ENCODE data around the gene GABBR2.

GABBR2 gene

GRCh38 chr9:98342098-98342819, 366.5 kb downstream of the GABBR2 start:
- TF ChIP-seq POLR2AphosphoS5 (IDR thresholded peaks at IDR 0.05; ENCODE audit: low read depth, low read length) (no peak), TAF1 (IDR thresholded peaks at IDR 0.05; ENCODE audit: borderline replicate concordance, low read depth, low read length) (no peak), POLR2A (IDR thresholded peaks at IDR 0.05; ENCODE audit: low read depth, low read length) (no peak)
- DNase-seq (ENCODE audit: insufficient read length) (no peak), FAIRE-seq (no peak)

GRCh38 chr9:98341157-98342097, 367.3 kb downstream of the GABBR2 start:
- TF ChIP-seq POLR2A (IDR thresholded peaks at IDR 0.05; ENCODE audit: low read depth, low read length) (no peak), TAF1 (IDR thresholded peaks at IDR 0.05; ENCODE audit: borderline replicate concordance, low read depth, low read length) (no peak), POLR2AphosphoS5 (IDR thresholded peaks at IDR 0.05; ENCODE audit: low read depth, low read length) (no peak)
- DNase-seq (ENCODE audit: insufficient read length) = no peak
- FAIRE-seq = no peak

GRCh38 chr9:98339987-98340800, 368.5 kb downstream of the GABBR2 start:
- TF ChIP-seq POLR2AphosphoS5 (IDR thresholded peaks at IDR 0.05; ENCODE audit: low read depth, low read length) (no peak), POLR2A (IDR thresholded peaks at IDR 0.05; ENCODE audit: low read depth, low read length) (no peak), TAF1 (IDR thresholded peaks at IDR 0.05; ENCODE audit: borderline replicate concordance, low read depth, low read length) (no peak)
- no peak for FAIRE-seq
- no peak for DNase-seq (ENCODE audit: insufficient read length)

DNA sequence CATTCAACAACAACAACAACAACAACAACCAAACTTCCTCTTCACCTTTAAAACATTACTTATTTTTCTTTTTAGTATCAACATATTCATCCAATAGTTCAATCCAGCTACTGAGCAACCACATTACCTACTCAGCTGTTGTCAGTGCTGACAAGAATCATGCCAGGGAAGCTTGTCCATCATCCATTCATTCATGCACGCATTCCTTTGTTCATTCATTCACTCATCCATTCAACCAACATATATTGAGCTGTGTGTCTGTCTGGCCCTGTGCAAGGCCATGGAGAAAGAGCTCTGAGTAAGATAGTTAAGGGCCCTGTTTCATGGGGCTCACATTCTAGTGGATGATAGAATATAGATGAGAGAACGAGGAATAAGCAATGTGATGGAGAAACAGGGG, 373.1 kb downstream of the GABBR2 start:
- TF ChIP-seq TAF1 (IDR thresholded peaks at IDR 0.05; ENCODE audit: borderline replicate concordance, low read depth, low read length) = no peak
- no peak for TF ChIP-seq POLR2A (IDR thresholded peaks at IDR 0.05; ENCODE audit: low read depth, low read length)
- no peak for TF ChIP-seq POLR2AphosphoS5 (IDR thresholded peaks at IDR 0.05; ENCODE audit: low read depth, low read length)
- DNase-seq (ENCODE audit: insufficient read length) (no peak), FAIRE-seq (no peak)

GRCh38 chr9:98334796-98335195, 373.9 kb downstream of the GABBR2 start:
- FAIRE-seq (no peak), DNase-seq (ENCODE audit: insufficient read length) (no peak)
- no peak for TF ChIP-seq TAF1 (IDR thresholded peaks at IDR 0.05; ENCODE audit: borderline replicate concordance, low read depth, low read length)
- no peak for TF ChIP-seq POLR2A (IDR thresholded peaks at IDR 0.05; ENCODE audit: low read depth, low read length)

DNA sequence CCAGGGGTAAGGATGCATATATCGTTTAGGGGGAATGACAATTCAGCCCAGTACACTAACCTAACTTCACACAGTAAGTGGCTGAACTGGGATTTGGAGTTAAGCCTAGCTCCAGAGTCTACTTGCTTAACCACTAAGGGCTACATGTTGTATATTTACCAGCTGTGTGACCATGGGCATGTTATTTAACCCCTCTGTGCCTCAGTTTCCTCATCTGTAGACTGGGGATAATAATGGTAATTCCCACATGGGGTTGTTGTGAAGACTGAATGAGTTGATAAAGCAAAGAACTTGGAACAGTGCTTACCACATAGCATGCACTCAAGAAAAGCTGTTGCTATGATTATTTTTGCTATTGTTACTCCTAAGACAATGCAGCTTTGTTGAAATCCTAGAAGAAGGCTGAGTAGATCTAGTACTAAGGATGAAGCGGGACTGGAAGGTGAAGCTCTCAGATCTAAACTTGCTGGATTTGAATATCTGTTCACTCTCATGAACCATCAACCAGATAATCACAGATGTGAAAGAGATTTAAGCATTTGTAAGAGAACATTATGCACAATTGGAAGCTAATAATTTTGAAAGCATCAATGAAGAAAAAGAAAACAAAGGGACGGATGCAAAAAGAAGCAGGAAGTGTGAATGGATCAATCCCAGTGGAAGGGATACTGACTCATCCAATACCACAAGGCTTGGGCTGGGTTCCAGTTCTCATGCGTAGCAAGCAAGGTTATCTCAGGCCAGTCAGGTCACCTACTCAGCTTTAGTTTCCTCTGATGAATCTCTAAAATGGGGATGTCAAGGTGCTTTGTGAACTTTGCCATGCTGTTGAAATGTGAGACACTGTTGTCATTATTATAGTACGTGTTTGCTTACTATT, 374.8 kb downstream of the GABBR2 start:
- DNase-seq (ENCODE audit: insufficient read length) (no peak), FAIRE-seq (no peak)
- TF ChIP-seq POLR2AphosphoS5 (IDR thresholded peaks at IDR 0.05; ENCODE audit: low read depth, low read length) (no peak), POLR2A (IDR thresholded peaks at IDR 0.05; ENCODE audit: low read depth, low read length) (no peak), TAF1 (IDR thresholded peaks at IDR 0.05; ENCODE audit: borderline replicate concordance, low read depth, low read length) (no peak)

DNA sequence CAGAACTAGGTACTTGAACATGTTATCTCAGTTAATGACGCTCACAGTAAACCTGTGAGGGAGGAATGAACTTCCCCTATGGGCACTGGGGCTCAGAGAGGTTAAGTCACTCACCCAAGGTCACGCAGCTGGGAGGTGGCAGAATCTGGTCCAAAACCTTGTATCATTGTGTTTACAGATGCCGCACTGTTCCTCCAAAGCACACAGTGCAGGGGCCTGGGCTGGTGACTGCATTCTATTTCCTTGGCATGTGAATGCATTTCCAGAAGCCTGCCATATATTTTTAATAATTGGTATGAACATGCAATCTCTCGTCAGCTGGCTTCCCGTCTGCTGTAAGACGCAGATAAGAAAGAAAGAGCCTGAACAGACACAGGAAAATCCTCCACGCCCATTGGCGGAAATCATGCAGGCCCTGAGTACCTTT, 376.3 kb downstream of the GABBR2 start:
- FAIRE-seq = no peak
- TF ChIP-seq POLR2A (IDR thresholded peaks at IDR 0.05; ENCODE audit: low read depth, low read length) = no peak
- no peak for TF ChIP-seq POLR2AphosphoS5 (IDR thresholded peaks at IDR 0.05; ENCODE audit: low read depth, low read length)
- no peak for TF ChIP-seq TAF1 (IDR thresholded peaks at IDR 0.05; ENCODE audit: borderline replicate concordance, low read depth, low read length)
- DNase-seq (ENCODE audit: insufficient read length) = no peak

DNA sequence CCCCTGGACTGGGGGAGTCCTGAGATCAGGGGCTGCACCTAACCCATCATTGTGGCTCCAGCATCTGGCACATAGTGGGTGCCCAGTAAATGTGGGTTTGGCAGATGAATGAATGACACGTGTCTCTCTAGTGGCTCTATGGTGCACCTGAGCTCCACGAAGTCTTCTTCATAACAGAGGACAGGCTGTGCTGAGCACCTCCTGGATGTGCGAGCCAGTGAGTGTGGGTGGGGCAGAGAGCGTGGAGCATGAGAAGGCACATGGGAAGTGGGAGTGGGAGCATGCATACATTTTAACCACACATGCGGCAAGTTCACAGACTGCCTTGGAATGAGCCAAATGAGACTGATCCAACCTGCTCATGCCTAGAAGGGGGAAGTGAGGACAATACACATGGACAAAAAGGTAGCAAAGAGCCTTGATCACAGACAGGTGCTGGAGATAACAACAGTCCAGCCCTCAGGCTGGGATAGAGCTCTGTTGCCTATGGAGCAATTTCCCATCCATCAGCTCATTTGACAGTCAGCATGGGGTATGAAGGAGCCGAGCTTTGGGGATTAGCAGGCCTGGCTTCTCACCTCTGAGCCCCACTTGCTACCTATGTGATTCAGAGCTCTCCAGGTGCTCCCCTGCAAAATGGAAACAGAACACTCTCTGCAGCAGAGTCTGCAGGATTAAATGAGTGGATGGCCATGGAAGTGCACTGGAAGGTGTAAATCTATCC, 377.0 kb downstream of the GABBR2 start:
- FAIRE-seq (no peak), DNase-seq (ENCODE audit: insufficient read length) (no peak)
- TF ChIP-seq TAF1 (IDR thresholded peaks at IDR 0.05; ENCODE audit: borderline replicate concordance, low read depth, low read length) (no peak), POLR2AphosphoS5 (IDR thresholded peaks at IDR 0.05; ENCODE audit: low read depth, low read length) (no peak), POLR2A (IDR thresholded peaks at IDR 0.05; ENCODE audit: low read depth, low read length) (no peak)

GRCh38 chr9:98330831-98331230, 377.9 kb downstream of the GABBR2 start:
- TF ChIP-seq POLR2AphosphoS5 (IDR thresholded peaks at IDR 0.05; ENCODE audit: low read depth, low read length) (no peak), TAF1 (IDR thresholded peaks at IDR 0.05; ENCODE audit: borderline replicate concordance, low read depth, low read length) (no peak), POLR2A (IDR thresholded peaks at IDR 0.05; ENCODE audit: low read depth, low read length) (no peak)
- FAIRE-seq = no peak

GRCh38 chr9:98329904-98330303, 378.8 kb downstream of the GABBR2 start:
- TF ChIP-seq TAF1 (IDR thresholded peaks at IDR 0.05; ENCODE audit: borderline replicate concordance, low read depth, low read length) (no peak), POLR2A (IDR thresholded peaks at IDR 0.05; ENCODE audit: low read depth, low read length) (no peak), POLR2AphosphoS5 (IDR thresholded peaks at IDR 0.05; ENCODE audit: low read depth, low read length) (no peak)
- DNase-seq (ENCODE audit: insufficient read length) (no peak), FAIRE-seq (no peak)

More at GRCh38 chr9:98330831-98331230, 377.9 kb downstream of the GABBR2 start:
- no peak for DNase-seq (ENCODE audit: insufficient read length)

Data from GM12892 (cell line).